Fibroblast of lung (primary cell): Measurements from ENCODE around the gene NFIC. TPM values are rescaled to one million over a fixed set of nuclear protein-coding genes. Genes with fewer than 3 reads are reported as not detected.
"Not testable (repeated sequence)": the region's sequence is repeated elsewhere in the genome, so short reads cannot be mapped to it uniquely, and the experiment has no call there.

ENCODE experiments used
- DNase-seq, 2 donors: peaks; one replicate each; pipeline versions ENCODE4 v3.0.0 to v3.0.0-alpha.2; 2010; ENCODE audit warnings: low read depth in 2 of 2
- H2AFZ ChIP-seq: 2 replicates; pipeline ENCODE4 v1.5.1; 2012; ENCODE audit warnings: low read length, control low read depth, inconsistent platforms
- H3K27ac ChIP-seq: 2 replicates; pipeline ENCODE4 v1.5.1; 2011; ENCODE audit warnings: low read length, control low read depth; ENCODE audit not compliant: insufficient read depth
- H3K27me3 ChIP-seq: 2 replicates; pipeline ENCODE4 v1.5.1; 2011; ENCODE audit warnings: mild to moderate bottlenecking, low read length; ENCODE audit not compliant: control insufficient read depth, insufficient read depth
- H3K36me3 ChIP-seq: 2 replicates; pipeline ENCODE4 v1.5.1; 2011; ENCODE audit warnings: low read length; ENCODE audit not compliant: control insufficient read depth, insufficient read depth
- H3K4me1 ChIP-seq: 2 replicates; pipeline ENCODE4 v1.5.1; 2011; ENCODE audit warnings: low read length; ENCODE audit not compliant: control insufficient read depth, insufficient read depth; ENCODE audit errors: extremely low read depth
- H3K4me2 ChIP-seq: 2 replicates; pipeline ENCODE4 v1.5.1; 2011; ENCODE audit warnings: low read length, control low read depth; ENCODE audit not compliant: insufficient read depth; ENCODE audit errors: extremely low read depth
- H3K4me3 ChIP-seq, 4 experiments: fragments of 200-600 bp in 1 of 4; sonication (generic) in 1 of 4; replicated peaks in 1 of 4; 2 replicates each; pipeline ENCODE4 v1.5.1; 2011 to 2016; ENCODE audit warnings: low read length in 4 of 4, low read depth in 3 of 4, mild to moderate bottlenecking in 3 of 4, control low read depth in 2 of 4, inconsistent platforms in 1 of 4, mixed read lengths in 1 of 4; ENCODE audit not compliant: insufficient read depth in 1 of 4; ENCODE audit errors: control extremely low read depth in 1 of 4
- H3K79me2 ChIP-seq: 2 replicates; pipeline ENCODE4 v1.5.1; 2012; ENCODE audit warnings: mild to moderate bottlenecking, low read length, inconsistent platforms; ENCODE audit not compliant: control insufficient read depth, insufficient read depth
- H3K9ac ChIP-seq: 2 replicates; pipeline ENCODE4 v1.5.1; 2011; ENCODE audit warnings: mild to moderate bottlenecking, low read length, control low read depth; ENCODE audit not compliant: insufficient read depth
- H3K9me3 ChIP-seq: 2 replicates; pipeline ENCODE4 v1.5.1; 2012; ENCODE audit warnings: low read depth, low read length; ENCODE audit not compliant: control insufficient read depth, insufficient read depth
- H4K20me1 ChIP-seq: 2 replicates; pipeline ENCODE4 v1.5.1; 2011; ENCODE audit warnings: low read length; ENCODE audit not compliant: control insufficient read depth, insufficient read depth; ENCODE audit errors: extremely low read depth
- CTCF ChIP-seq, 2 donors: IDR thresholded peaks in 1 of 2; conservative IDR thresholded peaks in 1 of 2; 1 replicate in 1 of 2; 2 replicates in 1 of 2; pipeline ENCODE4 v1.5.1; 2011 to 2012; ENCODE audit warnings: low read length in 2 of 2, control low read depth in 1 of 2, inconsistent platforms in 1 of 2, low read depth in 1 of 2, mild to moderate bottlenecking in 1 of 2
- EZH2 ChIP-seq: IDR thresholded peaks from 2 replicates; pipeline ENCODE4 v1.5.1; 2012; ENCODE audit warnings: low read length, control low read depth, mild to moderate bottlenecking; ENCODE audit errors: missing control alignments
- polyA plus RNA-seq, 2 donors: library from polyadenylated mRNA; depleted of rRNA in 1 of 2; stranded (reverse) in 1 of 2; unstranded in 1 of 2; fragments of >200 nt; gene quantifications; 2 replicates each; pipeline ENCODE4 v1.2.1, GENCODE V29; 2011 to 2012; ENCODE audit warnings: missing spikeins in 1 of 2
- total RNA-seq: library from RNA; depleted of rRNA; stranded (reverse); fragments of >200 nt; gene quantifications from 2 replicates; pipeline ENCODE4 v1.2.1, GENCODE V29; 2014

The NFIC gene
- total and polyA plus RNA-seq, 2 donors (not counting 1 experiment from before 2014, with no cell fraction given), result 7.9 to 66.4 TPM

- H3K36me3 ChIP-seq, result no peaks in the 10 kb centered on the region
- DNase-seq, result peak in 1 of 2 donors; percentile 47
- TF ChIP-seq CTCF (conservative IDR thresholded peaks at IDR 0.05 in 1 of 2, IDR thresholded peaks at IDR 0.05 in 1 of 2; ENCODE audit: low read depth in 1 of 2, low read length in 2 of 2), result no peak
- TF ChIP-seq EZH2, result no peak
- no peak overlapping the region for H2AFZ ChIP-seq
- peaks cover 2% of the 10 kb centered on the region for H3K27me3 ChIP-seq
- no peak overlapping the region for H3K4me3 ChIP-seq
- no peak overlapping the region for H3K9ac ChIP-seq
- H4K20me1 ChIP-seq, result no peaks in the 10 kb centered on the region
- no peaks in the 10 kb centered on the region for H3K9me3 ChIP-seq
- no peak overlapping the region for H3K27ac ChIP-seq
- H3K79me2 ChIP-seq, result no peaks in the 10 kb centered on the region
- no peak overlapping the region for H3K4me2 ChIP-seq
- peaks cover 25% of the 10 kb centered on the region for H3K4me1 ChIP-seq
These were observed 32.7 kb upstream of the NFIC start for GRCh38 chr19:3333662-3334061.

- H3K9ac ChIP-seq, DNase-seq, H3K9me3 ChIP-seq, H3K36me3 ChIP-seq, H3K4me3 ChIP-seq, H3K27me3 ChIP-seq, H3K27ac ChIP-seq, H3K79me2 ChIP-seq, H4K20me1 ChIP-seq, H2AFZ ChIP-seq: not testable (repeated sequence)
- H3K4me2 ChIP-seq, result peak overlapping the region; percentile 80
- peaks cover 26% of the 10 kb centered on the region for H3K4me1 ChIP-seq
These were observed 31.5 kb upstream of the NFIC start for GRCh38 chr19:3334749-3335430.

- Histone ChIP-seq H2AFZ (no peak overlapping the region), H3K4me1 (peaks cover 26% of the 10 kb centered on the region), H3K27me3 (no peaks in the 10 kb centered on the region), H3K4me3 (no peak overlapping the region), H3K9me3 (no peaks in the 10 kb centered on the region), H3K79me2 (no peaks in the 10 kb centered on the region), H3K9ac (no peak overlapping the region), H4K20me1 (no peaks in the 10 kb centered on the region), H3K27ac (peak overlapping the region; percentile 75), H3K36me3 (no peaks in the 10 kb centered on the region), H3K4me2 (peak overlapping the region; percentile 80)
- TF ChIP-seq EZH2 (no peak), CTCF (conservative IDR thresholded peaks at IDR 0.05 in 1 of 2, IDR thresholded peaks at IDR 0.05 in 1 of 2; ENCODE audit: low read depth in 1 of 2, low read length in 2 of 2) (no peak)
- DNase-seq, result peak; percentile 41 to 87
These were observed 30.7 kb upstream of the NFIC start for GRCh38 chr19:3335431-3336350.
